GM23338 (cell line): ENCODE data around the gene NLRP7. TPM values are rescaled to one million over a fixed set of nuclear protein-coding genes. Genes with fewer than 3 reads are reported as not detected.
"Not testable (repeated sequence)": the region's sequence is repeated elsewhere in the genome, so short reads cannot be mapped to it uniquely, and the experiment has no call there.

Experiments
- ATAC-seq: fragments of 200-7000 bp; cut with Tn5 transposase; 3 replicates; pipeline ENCODE4 v1.9.1; 2020
- DNase-seq: peaks from one replicate; pipeline ENCODE4 v3.0.0-alpha.2; 2015; ENCODE audit warnings: low spot score
- H2AFZ ChIP-seq: fragments of 200-600 bp; sonication (generic); 2 replicates; pipeline ENCODE4 v1.8.0; 2016; ENCODE audit warnings: antibody characterized with exemption, mild to moderate bottlenecking, moderate library complexity
- H3F3A ChIP-seq: fragments of 200-600 bp; sonication (generic); replicated peaks from 2 replicates; pipeline ENCODE4 v1.8.0; 2017; ENCODE audit warnings: antibody characterized with exemption, mixed run types, low read depth
- H3K27ac ChIP-seq: fragments of 200-600 bp; sonication (generic); 2 replicates; pipeline ENCODE4 v1.6.1; 2016; ENCODE audit warnings: low read depth
- H3K27me3 ChIP-seq: fragments of 200-600 bp; sonication (generic); 2 replicates; pipeline ENCODE4 v1.8.0; 2016; ENCODE audit warnings: mild to moderate bottlenecking, mixed run types, moderate library complexity; ENCODE audit not compliant: insufficient read depth
- H3K36me3 ChIP-seq: fragments of 200-600 bp; sonication (generic); 2 replicates; pipeline ENCODE4 v1.8.0; 2016; ENCODE audit warnings: mild to moderate bottlenecking; ENCODE audit not compliant: insufficient read depth
- H3K4me1 ChIP-seq: fragments of 200-600 bp; sonication (generic); 2 replicates; pipeline ENCODE4 v1.8.0; 2016; ENCODE audit warnings: mild to moderate bottlenecking, moderate library complexity; ENCODE audit not compliant: insufficient read depth
- H3K4me2 ChIP-seq: fragments of 200-600 bp; sonication (generic); 2 replicates; pipeline ENCODE4 v1.7.1; 2017; ENCODE audit warnings: mixed run types
- H3K4me3 ChIP-seq: fragments of 200-600 bp; sonication (generic); 2 replicates; pipeline ENCODE4 v1.6.1; 2016; ENCODE audit warnings: mixed run types
- H3K79me2 ChIP-seq: fragments of 200-600 bp; sonication (generic); replicated peaks from 2 replicates; pipeline ENCODE4 v1.8.0; 2017; ENCODE audit warnings: mild to moderate bottlenecking; ENCODE audit not compliant: insufficient read depth
- H3K9me2 ChIP-seq: fragments of 200-600 bp; sonication (generic); 2 replicates; pipeline ENCODE4 v1.8.0; 2017; ENCODE audit not compliant: insufficient read depth
- H4K20me1 ChIP-seq: fragments of 200-600 bp; sonication (generic); replicated peaks from 2 replicates; pipeline ENCODE4 v1.8.0; 2017; ENCODE audit warnings: mild to moderate bottlenecking; ENCODE audit not compliant: insufficient read depth
- H3K27ac Mint-ChIP-seq: 2 replicates; pipeline ENCODE4 v1.8.0; 2020; ENCODE audit warnings: inconsistent platforms, mild to moderate bottlenecking, moderate library complexity, mixed read lengths
- H3K27me3 Mint-ChIP-seq: 3 replicates; pipeline ENCODE4 v1.8.0; 2022; ENCODE audit warnings: low read depth, mild to moderate bottlenecking, moderate library complexity, mixed read lengths, inconsistent platforms; ENCODE audit not compliant: insufficient read depth, poor library complexity
- H3K36me3 Mint-ChIP-seq: 3 replicates; pipeline ENCODE4 v1.8.0; 2021; ENCODE audit warnings: low read depth, mild to moderate bottlenecking, inconsistent platforms, moderate library complexity, mixed read lengths
- H3K4me1 Mint-ChIP-seq: 3 replicates; pipeline ENCODE4 v1.8.0; 2020; ENCODE audit warnings: mild to moderate bottlenecking, inconsistent platforms, mixed read lengths
- H3K4me3 Mint-ChIP-seq: 3 replicates; pipeline ENCODE4 v1.8.0; 2021; ENCODE audit warnings: moderate library complexity, mild to moderate bottlenecking, inconsistent platforms, mixed read lengths
- H3K9me3 Mint-ChIP-seq: 3 replicates; pipeline ENCODE4 v1.8.0; 2020; ENCODE audit warnings: moderate library complexity, mild to moderate bottlenecking, inconsistent platforms, mixed read lengths
- polyA plus RNA-seq: library from polyadenylated mRNA; unstranded; fragments of >200 nt; fragmentation: Nextera tagmentation; extraction: Ambion mirVana; gene quantifications from 2 replicates; pipeline ENCODE4 v1.2.1, GENCODE V29; 2016
- total RNA-seq: library from RNA; depleted of rRNA; stranded (reverse); fragments of >200 nt; shearing (Covaris generic); gene quantifications from 2 replicates; pipeline ENCODE4 v1.2.3, GENCODE V29; 2014

NLRP7 gene
- total and polyA plus RNA-seq, 2 experiments from 2014 or later: 1.2 to 2.2 TPM

GRCh38 chr19:54989531-54989930, 42.2 kb upstream of the NLRP7 start:
- H2AFZ ChIP-seq, H3K36me3 Mint-ChIP-seq, H3K4me1 ChIP-seq, H4K20me1 ChIP-seq, H3F3A ChIP-seq, DNase-seq, H3K9me2 ChIP-seq, H3K27me3 Mint-ChIP-seq, H3K4me2 ChIP-seq, H3K4me3 Mint-ChIP-seq, H3K27ac Mint-ChIP-seq, ATAC-seq, H3K4me1 Mint-ChIP-seq, H3K27me3 ChIP-seq, H3K36me3 ChIP-seq, H3K4me3 ChIP-seq, H3K79me2 ChIP-seq, H3K27ac ChIP-seq: not testable (repeated sequence)
- peaks cover 52% of the 10 kb centered on the region for H3K9me3 Mint-ChIP-seq

- peaks cover 41% of the 10 kb centered on the region for H3K9me3 Mint-ChIP-seq
- ATAC-seq (peak; percentile 64), DNase-seq (peak; percentile 15)
- not testable (repeated sequence) for H3K4me3 ChIP-seq, H4K20me1 ChIP-seq, H2AFZ ChIP-seq, H3K4me3 Mint-ChIP-seq, H3K27ac ChIP-seq, H3K9me2 ChIP-seq, H3K4me1 ChIP-seq, H3K4me2 ChIP-seq, H3K79me2 ChIP-seq, H3K36me3 Mint-ChIP-seq, H3K27ac Mint-ChIP-seq, H3K27me3 Mint-ChIP-seq, H3F3A ChIP-seq, H3K27me3 ChIP-seq, H3K4me1 Mint-ChIP-seq, H3K36me3 ChIP-seq
Observed at GRCh38 chr19:54982562-54982961, 35.2 kb upstream of the NLRP7 start.

- DNase-seq, H3K4me3 ChIP-seq, H3K36me3 Mint-ChIP-seq, H3K4me3 Mint-ChIP-seq, H3F3A ChIP-seq, H4K20me1 ChIP-seq, H3K79me2 ChIP-seq, H3K27me3 Mint-ChIP-seq, H3K4me1 Mint-ChIP-seq, H3K4me1 ChIP-seq, ATAC-seq, H2AFZ ChIP-seq, H3K36me3 ChIP-seq, H3K27ac ChIP-seq, H3K4me2 ChIP-seq, H3K27ac Mint-ChIP-seq, H3K27me3 ChIP-seq, H3K9me2 ChIP-seq: not testable (repeated sequence)
- H3K9me3 Mint-ChIP-seq: peaks cover 45% of the 10 kb centered on the region
Observed at GRCh38 chr19:54973229-54974090, 26.1 kb upstream of the NLRP7 start.

- H3K36me3 Mint-ChIP-seq, H3K27ac Mint-ChIP-seq, H3K4me2 ChIP-seq, H3F3A ChIP-seq, ATAC-seq, H3K4me1 ChIP-seq, H3K27me3 Mint-ChIP-seq, H3K9me2 ChIP-seq, H3K4me3 Mint-ChIP-seq, H3K36me3 ChIP-seq, H3K27me3 ChIP-seq, DNase-seq, H3K4me1 Mint-ChIP-seq, H3K4me3 ChIP-seq, H2AFZ ChIP-seq, H4K20me1 ChIP-seq, H3K27ac ChIP-seq: not testable (repeated sequence)
- H3K79me2 ChIP-seq: peaks cover 17% of the 10 kb centered on the region
- peaks cover 38% of the 10 kb centered on the region for H3K9me3 Mint-ChIP-seq
Observed at GRCh38 chr19:54971446-54971845, 24.1 kb upstream of the NLRP7 start.
